ENCODE results near the gene FBLN2. TPM values are rescaled to one million over a fixed set of nuclear protein-coding genes. Genes with fewer than 3 reads are reported as not detected.

The FBLN2 gene
- total RNA-seq, 1 donor from 2014 or later: 236 TPM

- ATAC-seq: no peak
- intact Hi-C loops (cut with DNase I): no loop called here
These were observed 24.1 kb downstream of the FBLN2 start for GRCh38 chr3:13572926-13573623.

GRCh38 chr3:13574083-13574797 is 25.3 kb downstream of the FBLN2 start:
- intact Hi-C loops (cut with DNase I): no loop called here
- no peak for DNase-seq (ENCODE audit: low spot score)

More at GRCh38 chr3:13572926-13573623, 24.1 kb downstream of the FBLN2 start:
- no peak for DNase-seq (ENCODE audit: low spot score)

GRCh38 chr3:13574798-13575451 is 26.0 kb downstream of the FBLN2 start:
- intact Hi-C loops (cut with DNase I): no loop called here
- no peak for DNase-seq (ENCODE audit: low spot score)
- peak; percentile 38 for ATAC-seq

More at GRCh38 chr3:13574083-13574797, 25.3 kb downstream of the FBLN2 start:
- peak; percentile 10 for ATAC-seq

GRCh38 chr3:13575459-13576061 is 26.6 kb downstream of the FBLN2 start:
- intact Hi-C loops (cut with DNase I): no loop called here
- no peak for DNase-seq (ENCODE audit: low spot score)
- ATAC-seq: peak; percentile 16

- DNase-seq (ENCODE audit: low spot score) (no peak), ATAC-seq (no peak)
- intact Hi-C loops (cut with DNase I): no loop called here
These were observed 28.5 kb downstream of the FBLN2 start for GRCh38 chr3:13577181-13578121.

GRCh38 chr3:13578251-13578650 is 29.3 kb downstream of the FBLN2 start:
- ATAC-seq (no peak), DNase-seq (ENCODE audit: low spot score) (no peak)
- intact Hi-C loops (cut with DNase I): no loop called here

GRCh38 chr3:13579063-13579462 is 30.1 kb downstream of the FBLN2 start:
- intact Hi-C loops (cut with DNase I): no loop called here
- DNase-seq (ENCODE audit: low spot score) (no peak), ATAC-seq (no peak)

- no peak for ATAC-seq
- intact Hi-C loops (cut with DNase I): no loop called here
- DNase-seq (ENCODE audit: low spot score): peak; percentile 48
These were observed 31.5 kb downstream of the FBLN2 start for GRCh38 chr3:13580256-13581023.

- ATAC-seq (peak; percentile 71), DNase-seq (ENCODE audit: low spot score) (peak; percentile 63)
- intact Hi-C loops (cut with DNase I): no loop called here
These were observed 32.8 kb downstream of the FBLN2 start for GRCh38 chr3:13581485-13582365.

- intact Hi-C loops (cut with DNase I): no loop called here
- DNase-seq (ENCODE audit: low spot score) (peak; percentile 62), ATAC-seq (peak; percentile 59)
These were observed 33.7 kb downstream of the FBLN2 start for GRCh38 chr3:13582366-13583250.

GRCh38 chr3:13583251-13584180 is 34.6 kb downstream of the FBLN2 start:
- intact Hi-C loops (cut with DNase I): no loop called here
- DNase-seq (ENCODE audit: low spot score) (no peak), ATAC-seq (no peak)

GRCh38 chr3:13584427-13584891 is 35.5 kb downstream of the FBLN2 start:
- DNase-seq (ENCODE audit: low spot score) (peak; percentile 39), ATAC-seq (no peak)
- intact Hi-C loops (cut with DNase I): no loop called here

- intact Hi-C loops (cut with DNase I): no loop called here
- ATAC-seq: no peak
- DNase-seq (ENCODE audit: low spot score): peak; percentile 52
These were observed 36.0 kb downstream of the FBLN2 start for GRCh38 chr3:13584901-13585300.

- DNase-seq (ENCODE audit: low spot score) (peak; percentile 18), ATAC-seq (no peak)
- intact Hi-C loops (cut with DNase I): no loop called here
These were observed 38.5 kb downstream of the FBLN2 start for GRCh38 chr3:13587442-13587841.

GRCh38 chr3:13588221-13588701 is 39.3 kb downstream of the FBLN2 start:
- ATAC-seq (no peak), DNase-seq (ENCODE audit: low spot score) (no peak)
- intact Hi-C loops (cut with DNase I): no loop called here
